ENCODE measurements around the gene ATP5MC3.

Gene ATP5MC3

GRCh38 chr2:175137793-175138192, 43.7 kb downstream of the ATP5MC3 start:
- H3K4me1 ChIP-seq (ENCODE audit: control insufficient read depth, insufficient read depth, low read length), result no peaks in the 10 kb centered on the region
- no peaks in the 10 kb centered on the region for H3K9me3 ChIP-seq (ENCODE audit: control insufficient read depth, insufficient read depth, low read length)
- H3K9ac ChIP-seq (ENCODE audit: low read depth, low read length), result no peak overlapping the region
- no peak overlapping the region for H3K4me3 ChIP-seq (ENCODE audit: low read depth, low read length)
- H3K27me3 ChIP-seq (ENCODE audit: control insufficient read depth, insufficient read depth, low read length), result no peaks in the 10 kb centered on the region
- no peaks in the 10 kb centered on the region for H3K36me3 ChIP-seq (ENCODE audit: control insufficient read depth, insufficient read depth, low read length)

- Histone ChIP-seq H3K27me3 (ENCODE audit: control insufficient read depth, insufficient read depth, low read length) (no peaks in the 10 kb centered on the region), H3K4me1 (ENCODE audit: control insufficient read depth, insufficient read depth, low read length) (no peaks in the 10 kb centered on the region), H3K9ac (ENCODE audit: low read depth, low read length) (no peak overlapping the region), H3K4me3 (ENCODE audit: low read depth, low read length) (no peak overlapping the region), H3K36me3 (ENCODE audit: control insufficient read depth, insufficient read depth, low read length) (no peaks in the 10 kb centered on the region), H3K9me3 (ENCODE audit: control insufficient read depth, insufficient read depth, low read length) (no peaks in the 10 kb centered on the region)
Measured at GRCh38 chr2:175136334-175137215, 44.9 kb downstream of the ATP5MC3 start.

- no peak overlapping the region for H3K9ac ChIP-seq (ENCODE audit: low read depth, low read length)
- H3K4me3 ChIP-seq (ENCODE audit: low read depth, low read length), result no peak overlapping the region
- no peaks in the 10 kb centered on the region for H3K27me3 ChIP-seq (ENCODE audit: control insufficient read depth, insufficient read depth, low read length)
- H3K4me1 ChIP-seq (ENCODE audit: control insufficient read depth, insufficient read depth, low read length), result no peaks in the 10 kb centered on the region
- H3K36me3 ChIP-seq (ENCODE audit: control insufficient read depth, insufficient read depth, low read length), result no peaks in the 10 kb centered on the region
- H3K9me3 ChIP-seq (ENCODE audit: control insufficient read depth, insufficient read depth, low read length), result no peaks in the 10 kb centered on the region
Measured at GRCh38 chr2:175135862-175136261, 45.6 kb downstream of the ATP5MC3 start.

- H3K4me3 ChIP-seq (ENCODE audit: low read depth, low read length), result no peak overlapping the region
- no peaks in the 10 kb centered on the region for H3K9me3 ChIP-seq (ENCODE audit: control insufficient read depth, insufficient read depth, low read length)
- H3K27me3 ChIP-seq (ENCODE audit: control insufficient read depth, insufficient read depth, low read length), result no peaks in the 10 kb centered on the region
- no peaks in the 10 kb centered on the region for H3K36me3 ChIP-seq (ENCODE audit: control insufficient read depth, insufficient read depth, low read length)
- no peaks in the 10 kb centered on the region for H3K4me1 ChIP-seq (ENCODE audit: control insufficient read depth, insufficient read depth, low read length)
- no peak overlapping the region for H3K9ac ChIP-seq (ENCODE audit: low read depth, low read length)
Measured at GRCh38 chr2:175135177-175135576, 46.3 kb downstream of the ATP5MC3 start.

- no peaks in the 10 kb centered on the region for H3K36me3 ChIP-seq (ENCODE audit: control insufficient read depth, insufficient read depth, low read length)
- H3K9me3 ChIP-seq (ENCODE audit: control insufficient read depth, insufficient read depth, low read length), result no peaks in the 10 kb centered on the region
- no peak overlapping the region for H3K9ac ChIP-seq (ENCODE audit: low read depth, low read length)
Measured at GRCh38 chr2:175131252-175131651, 50.3 kb downstream of the ATP5MC3 start.

GRCh38 chr2:175126661-175127060, 54.8 kb downstream of the ATP5MC3 start:
- Histone ChIP-seq H3K9me3 (ENCODE audit: control insufficient read depth, insufficient read depth, low read length) (no peaks in the 10 kb centered on the region), H3K36me3 (ENCODE audit: control insufficient read depth, insufficient read depth, low read length) (no peaks in the 10 kb centered on the region), H3K4me1 (ENCODE audit: control insufficient read depth, insufficient read depth, low read length) (no peaks in the 10 kb centered on the region), H3K9ac (ENCODE audit: low read depth, low read length) (no peak overlapping the region), H3K4me3 (ENCODE audit: low read depth, low read length) (no peak overlapping the region), H3K27me3 (ENCODE audit: control insufficient read depth, insufficient read depth, low read length) (no peaks in the 10 kb centered on the region)

More at GRCh38 chr2:175131252-175131651, 50.3 kb downstream of the ATP5MC3 start:
- no peaks in the 10 kb centered on the region for H3K27me3 ChIP-seq (ENCODE audit: control insufficient read depth, insufficient read depth, low read length)
- no peak overlapping the region for H3K4me3 ChIP-seq (ENCODE audit: low read depth, low read length)
- no peaks in the 10 kb centered on the region for H3K4me1 ChIP-seq (ENCODE audit: control insufficient read depth, insufficient read depth, low read length)

Measured in iPS-15b (cell line).